SK-N-MC (cell line): Measurements from ENCODE around the gene PIGO.

Source experiments
- DNase-seq: peaks from one replicate; pipeline ENCODE4 v3.0.0-alpha.2; 2011; ENCODE audit warnings: low read depth, low spot score
- H3K27ac ChIP-seq: fragments of 200-600 bp; sonication (generic); 2 replicates; pipeline ENCODE4 v1.5.1; 2016; ENCODE audit warnings: mixed run types
- H3K36me3 ChIP-seq: fragments of 200-600 bp; sonication (generic); 2 replicates; pipeline ENCODE4 v1.6.1; 2017; ENCODE audit warnings: antibody characterized with exemption, low read length, mixed read lengths; ENCODE audit not compliant: insufficient read depth
- H3K4me3 ChIP-seq: fragments of 200-600 bp; sonication (generic); 2 replicates; pipeline ENCODE4 v1.5.1; 2016
- H3K9ac ChIP-seq: fragments of 200-600 bp; sonication (generic); 2 replicates; pipeline ENCODE4 v1.8.0; 2017; ENCODE audit warnings: mixed run types, mixed read lengths; ENCODE audit not compliant: insufficient read length
- H3K9me3 ChIP-seq: fragments of 200-600 bp; sonication (generic); 2 replicates; pipeline ENCODE4 v1.6.1; 2017; ENCODE audit warnings: low read depth, mild to moderate bottlenecking, antibody characterized with exemption, low read length, moderate library complexity, mixed read lengths
- EZH2 ChIP-seq: fragments of 200-600 bp; sonication (generic); IDR thresholded peaks from one replicate; pipeline ENCODE4 v1.6.1; 2017; ENCODE audit warnings: antibody characterized with exemption
- FOXP2 ChIP-seq: optimal IDR thresholded peaks from 2 replicates; pipeline ENCODE3; 2011; ENCODE audit warnings: mild to moderate bottlenecking, moderate library complexity; ENCODE audit not compliant: insufficient read depth; ENCODE audit errors: extremely low read length, control extremely low read depth
- POLR2AphosphoS5 ChIP-seq: IDR thresholded peaks from 2 replicates; pipeline ENCODE4 v1.6.1; 2012; ENCODE audit warnings: mild to moderate bottlenecking, low read depth, low read length, borderline replicate concordance

The PIGO gene

GRCh38 chr9:35115680-35116538 is 19.5 kb upstream of the PIGO start, which contains the start of gene ATOSB:
TSS of gene ATOSB (minus strand) at chr9:35115862. CDS start at chr9:35108274, 7,588 bp downstream.
- peak within 1 kb of the TSS; percentile 88 for H3K27ac ChIP-seq
- H3K36me3 ChIP-seq, result no peaks in the 10 kb centered on the region
- TF ChIP-seq FOXP2, result peak; percentile 44
- no peak for TF ChIP-seq POLR2AphosphoS5
- TF ChIP-seq EZH2, result no peak
- peak within 1 kb of the TSS; percentile 85 for H3K4me3 ChIP-seq
- peak; percentile 88 for DNase-seq
- no peak within 1 kb of the TSS for H3K9ac ChIP-seq
- no peaks in the 10 kb centered on the region for H3K9me3 ChIP-seq

- Histone ChIP-seq H3K9me3 (no peaks in the 10 kb centered on the region), H3K36me3 (no peaks in the 10 kb centered on the region), H3K4me3 (peak overlapping the region; percentile 85), H3K9ac (no peak overlapping the region), H3K27ac (peak overlapping the region; percentile 88; the same call in 1 of the 2 replicates)
- no peak for DNase-seq
- TF ChIP-seq EZH2, result no peak
- no peak for TF ChIP-seq POLR2AphosphoS5
- TF ChIP-seq FOXP2, result no peak
Measured at GRCh38 chr9:35114840-35115628, 18.6 kb upstream of the PIGO start.

- Histone ChIP-seq H3K9ac (no peak overlapping the region), H3K4me3 (peak overlapping the region; percentile 85), H3K36me3 (no peaks in the 10 kb centered on the region), H3K9me3 (no peaks in the 10 kb centered on the region), H3K27ac (peak overlapping the region; percentile 88)
- peak; percentile 88 for DNase-seq
- TF ChIP-seq FOXP2 (peak; percentile 71), EZH2 (no peak), POLR2AphosphoS5 (peak; percentile 46; the same call in 1 of the 2 replicates)
Measured at GRCh38 chr9:35114113-35114839, 17.9 kb upstream of the PIGO start.

- no peak for TF ChIP-seq EZH2
- TF ChIP-seq POLR2AphosphoS5, result no peak
- no peak for TF ChIP-seq FOXP2
- H3K27ac ChIP-seq, result no peak overlapping the region
- DNase-seq, result no peak
Measured at GRCh38 chr9:35112257-35113020, 16.0 kb upstream of the PIGO start.

GRCh38 chr9:35111001-35111933 is 14.9 kb upstream of the PIGO start:
- H3K4me3 ChIP-seq, result peak overlapping the region; percentile 86
- no peak overlapping the region for H3K27ac ChIP-seq
- no peaks in the 10 kb centered on the region for H3K9me3 ChIP-seq
- no peaks in the 10 kb centered on the region; the same call in 1 of the 2 replicates for H3K36me3 ChIP-seq
- H3K9ac ChIP-seq, result peak overlapping the region; percentile 60
- TF ChIP-seq EZH2, result no peak
- no peak for TF ChIP-seq POLR2AphosphoS5
- TF ChIP-seq FOXP2, result no peak
- DNase-seq, result peak; percentile 85

More at GRCh38 chr9:35112257-35113020, 16.0 kb upstream of the PIGO start:
- Histone ChIP-seq H3K9ac (no peak overlapping the region), H3K4me3 (no peak overlapping the region; the same call in 1 of the 2 replicates), H3K9me3 (no peaks in the 10 kb centered on the region), H3K36me3 (no peaks in the 10 kb centered on the region; the same call in 1 of the 2 replicates)

- no peaks in the 10 kb centered on the region for H3K9me3 ChIP-seq
- no peak overlapping the region for H3K27ac ChIP-seq
- no peak overlapping the region; the same call in 1 of the 2 replicates for H3K4me3 ChIP-seq
- TF ChIP-seq FOXP2 (no peak), POLR2AphosphoS5 (no peak), EZH2 (no peak)
- DNase-seq, result no peak
- no peaks in the 10 kb centered on the region; the same call in 1 of the 2 replicates for H3K36me3 ChIP-seq
- no peak overlapping the region for H3K9ac ChIP-seq
Measured at GRCh38 chr9:35110327-35110761, 14.0 kb upstream of the PIGO start.
